ENCODE results near the gene NNT. TPM values are rescaled to one million over a fixed set of nuclear protein-coding genes. Genes with fewer than 3 reads are reported as not detected.
"Not testable (repeated sequence)": the region's sequence is repeated elsewhere in the genome, so short reads cannot be mapped to it uniquely, and the experiment has no call there.

NNT gene
- total RNA-seq, 1 experiment from 2014 or later = 39.0 TPM

DNA sequence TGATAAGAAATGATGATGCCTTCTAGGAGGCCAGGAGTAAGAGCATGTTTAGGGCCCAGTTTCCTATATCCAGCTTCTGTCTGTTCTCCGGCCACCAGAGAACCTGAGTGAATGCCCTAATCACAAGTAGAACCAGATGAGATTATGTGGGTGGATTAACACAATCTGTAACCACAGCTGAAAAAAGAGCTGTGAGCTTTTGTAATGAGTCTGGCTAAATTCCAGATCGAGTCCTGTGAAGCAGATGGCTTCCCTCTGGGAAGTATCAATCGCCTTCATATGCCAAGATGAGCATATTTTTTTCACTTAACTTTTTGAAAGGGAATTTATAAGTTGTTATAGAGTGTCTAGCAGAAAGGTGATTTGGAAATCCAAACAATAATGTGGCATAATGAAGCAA is 99.8 kb downstream of the NNT start:
- Histone ChIP-seq H3K9me3 (no peaks in the 10 kb centered on the region), H3K36me3 (peaks cover 42% of the 10 kb centered on the region), H3K27me3 (no peaks in the 10 kb centered on the region), H3K4me3 (no peak overlapping the region)
- DNase-seq = no peak

DNA sequence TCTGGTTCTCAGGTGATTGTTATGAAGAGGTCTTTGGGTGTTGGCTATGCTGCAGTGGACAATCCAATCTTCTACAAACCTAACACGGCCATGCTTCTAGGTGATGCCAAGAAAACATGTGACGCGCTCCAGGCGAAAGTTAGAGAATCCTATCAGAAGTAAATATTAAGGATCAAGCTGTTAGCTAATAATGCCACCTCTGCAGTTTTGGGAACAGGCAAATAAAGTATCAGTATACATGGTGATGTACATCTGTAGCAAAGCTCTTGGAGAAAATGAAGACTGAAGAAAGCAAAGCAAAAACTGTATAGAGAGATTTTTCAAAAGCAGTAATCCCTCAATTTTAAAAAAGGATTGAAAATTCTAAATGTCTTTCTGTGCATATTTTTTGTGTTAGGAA is 101.3 kb downstream of the NNT start:
- DNase-seq = no peak
- Histone ChIP-seq H3K36me3 (peaks cover 45% of the 10 kb centered on the region), H3K27me3 (no peaks in the 10 kb centered on the region)

DNA sequence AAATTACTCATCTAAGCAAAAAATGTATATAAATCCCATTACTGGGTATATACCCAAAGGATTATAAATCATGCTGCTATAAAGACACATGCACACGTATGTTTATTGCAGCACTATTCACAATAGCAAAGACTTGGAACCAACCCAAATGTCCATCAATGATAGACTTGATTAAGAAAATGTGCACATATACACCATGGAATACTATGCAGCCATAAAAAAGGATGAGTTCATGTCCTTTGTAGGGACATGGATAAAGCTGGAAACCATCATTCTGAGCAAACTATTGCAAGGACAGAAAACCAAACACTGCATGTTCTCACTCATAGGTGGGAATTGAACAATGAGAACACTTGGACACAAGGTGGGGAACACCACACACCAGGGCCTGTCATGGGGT is 103.6 kb downstream of the NNT start:
- not testable (repeated sequence) for H3K9me3 ChIP-seq, H3K27me3 ChIP-seq, DNase-seq, H3K4me3 ChIP-seq
- peaks cover 40% of the 10 kb centered on the region for H3K36me3 ChIP-seq

More for the DNA sequence above, 101.3 kb downstream of the NNT start:
- Histone ChIP-seq H3K9me3 (no peaks in the 10 kb centered on the region), H3K4me3 (no peak overlapping the region)

DNA sequence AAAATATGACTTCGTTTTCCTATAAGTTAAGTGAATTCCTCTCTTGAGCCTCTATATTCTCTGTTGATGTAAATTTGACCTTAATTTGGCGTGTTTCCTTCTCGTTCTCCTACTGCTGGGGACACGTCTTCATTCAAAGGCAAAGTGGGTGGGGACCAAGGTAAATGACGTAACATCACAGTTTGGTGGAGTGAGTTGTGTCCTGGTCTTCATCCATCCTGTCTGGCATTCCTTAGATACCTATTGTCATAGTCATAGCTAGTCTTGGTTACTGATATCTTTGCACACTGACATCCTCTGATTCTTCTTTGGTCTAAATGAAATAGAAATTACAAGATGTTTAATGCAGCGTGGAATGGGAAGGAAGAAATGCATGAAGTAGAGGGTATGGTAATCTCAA is 108.5 kb downstream of the NNT start:
- no peak for DNase-seq

DNA sequence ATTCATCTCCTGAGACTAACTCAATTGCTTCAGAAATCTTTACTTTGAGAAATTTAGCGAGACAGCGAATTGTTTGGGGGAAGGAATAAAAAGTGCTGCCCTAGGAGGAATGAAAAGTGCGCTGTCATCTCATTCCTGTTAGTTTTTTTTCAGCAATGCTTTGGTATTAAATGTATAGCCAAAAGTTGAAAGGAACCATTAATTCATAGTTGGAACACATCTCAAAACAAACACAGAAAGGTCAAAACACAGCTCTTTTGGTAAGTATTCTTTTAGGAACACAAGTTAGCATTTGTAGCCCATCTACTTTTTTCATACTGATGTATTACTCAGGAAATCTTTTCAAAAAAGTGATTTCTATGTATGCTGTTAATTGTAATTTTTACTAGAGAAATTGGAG is 109.1 kb downstream of the NNT start:
- DNase-seq = no peak
- Histone ChIP-seq H3K9me3 (no peaks in the 10 kb centered on the region; the same call in 1 of the 2 replicates), H3K36me3 (peaks cover 6% of the 10 kb centered on the region; the same call in 1 of the 2 replicates), H3K4me3 (no peak overlapping the region), H3K27me3 (no peaks in the 10 kb centered on the region)

More for the DNA sequence above, 108.5 kb downstream of the NNT start:
- Histone ChIP-seq H3K27me3 (no peaks in the 10 kb centered on the region), H3K36me3 (peaks cover 8% of the 10 kb centered on the region), H3K9me3 (no peaks in the 10 kb centered on the region), H3K4me3 (no peak overlapping the region)

DNA sequence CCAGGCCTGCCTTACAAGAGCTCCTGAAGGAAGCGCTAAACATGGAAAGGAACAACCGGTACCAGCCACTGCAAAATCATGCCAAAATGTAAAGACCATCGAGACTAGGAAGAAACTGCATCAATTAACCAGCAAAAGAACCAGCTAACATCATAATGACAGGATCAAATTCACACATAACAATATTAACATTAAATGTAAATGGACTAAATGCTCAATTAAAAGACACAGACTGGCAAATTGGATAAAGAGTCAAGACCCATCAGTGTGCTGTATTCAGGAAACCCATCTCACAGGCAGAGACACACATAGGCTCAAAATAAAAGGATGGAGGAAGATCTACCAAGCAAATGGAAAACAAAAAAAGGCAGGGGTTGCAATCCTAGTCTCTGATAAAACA is 116.8 kb downstream of the NNT start:
- not testable (repeated sequence) for H3K36me3 ChIP-seq, DNase-seq, H3K4me3 ChIP-seq, H3K27me3 ChIP-seq
- H3K9me3 ChIP-seq = peaks cover 10% of the 10 kb centered on the region

DNA sequence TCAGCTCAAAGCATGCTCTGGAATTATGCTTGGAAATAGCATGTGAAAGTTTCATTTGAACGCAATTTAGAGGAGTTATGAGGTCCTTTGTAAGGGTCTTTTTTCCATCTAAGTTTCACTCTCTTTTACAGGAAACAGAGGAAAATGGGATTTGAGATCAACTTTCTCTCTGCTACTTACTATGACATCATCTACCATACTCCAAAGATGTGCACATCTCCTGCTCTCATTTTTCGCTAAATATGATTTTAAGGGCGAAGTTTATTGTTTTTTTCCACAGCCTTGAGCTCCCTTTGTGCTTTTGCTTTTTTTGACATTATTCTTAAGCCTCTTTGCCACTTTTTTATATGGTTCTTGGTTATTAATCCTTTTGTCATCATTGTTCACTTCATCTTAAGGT is 125.6 kb downstream of the NNT start:
- no peaks in the 10 kb centered on the region for H3K36me3 ChIP-seq
- H3K4me3 ChIP-seq = no peak overlapping the region
- H3K27me3 ChIP-seq = no peaks in the 10 kb centered on the region
- H3K9me3 ChIP-seq = no peaks in the 10 kb centered on the region; the same call in 1 of the 2 replicates
- no peak for DNase-seq

DNA sequence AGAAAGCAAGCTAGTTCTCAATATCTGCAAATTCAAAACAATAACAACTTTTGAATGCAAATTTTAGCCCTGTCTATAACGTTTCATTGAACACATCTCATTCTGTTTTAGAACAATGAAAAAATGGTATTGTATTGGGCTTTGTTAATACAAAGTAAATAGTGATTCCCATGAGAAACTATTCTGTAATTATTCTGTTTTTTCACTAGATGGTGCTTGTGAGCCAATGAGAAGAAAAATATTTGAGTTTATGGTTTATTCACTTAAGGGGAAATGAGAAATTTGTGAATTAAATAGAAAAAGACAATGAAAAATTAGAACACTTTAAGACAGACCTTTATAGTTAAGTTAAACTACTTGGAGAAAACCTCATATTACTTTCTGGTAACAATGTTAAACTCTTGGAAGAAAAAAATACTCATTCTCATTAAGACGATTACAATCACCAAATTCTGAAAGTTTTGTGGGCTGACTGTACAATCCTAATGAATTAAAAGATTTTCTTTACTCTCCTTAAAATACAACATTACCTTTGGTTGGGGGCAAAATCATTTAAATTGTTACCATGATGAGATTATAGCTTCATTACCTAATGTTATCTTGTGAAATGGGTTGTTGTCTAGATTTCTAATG is 127.0 kb downstream of the NNT start:
- DNase-seq = no peak
- H3K36me3 ChIP-seq = no peaks in the 10 kb centered on the region
- H3K4me3 ChIP-seq = no peak overlapping the region
- H3K9me3 ChIP-seq = no peaks in the 10 kb centered on the region; the same call in 1 of the 2 replicates
- H3K27me3 ChIP-seq = no peaks in the 10 kb centered on the region

DNA sequence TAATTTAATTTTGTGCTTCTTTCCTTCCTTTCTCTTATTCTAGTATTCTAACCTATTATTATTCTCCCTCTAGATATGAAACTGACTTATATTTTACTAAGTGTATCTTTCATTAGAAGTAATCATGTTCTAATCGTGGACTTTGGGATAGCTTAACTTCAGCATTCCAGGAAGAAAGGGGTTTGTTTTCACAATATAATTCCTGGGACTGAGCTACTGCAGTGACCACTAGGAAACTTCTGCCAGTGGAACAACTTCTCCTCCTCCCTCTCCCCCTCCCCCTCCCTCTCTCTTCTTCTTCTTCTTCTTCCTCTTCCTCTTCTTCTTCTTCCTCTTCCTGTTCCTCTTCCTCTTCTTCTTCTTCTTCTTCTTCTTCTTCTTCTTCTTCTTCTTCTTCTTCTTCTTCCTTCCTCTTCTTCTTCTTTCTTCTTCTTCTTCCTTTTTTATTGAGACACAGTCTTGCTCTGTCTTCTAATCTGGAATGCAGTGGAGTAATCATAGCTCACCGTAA is 127.9 kb downstream of the NNT start:
- H3K36me3 ChIP-seq = no peaks in the 10 kb centered on the region
- no peak for DNase-seq
- no peaks in the 10 kb centered on the region; the same call in 1 of the 2 replicates for H3K9me3 ChIP-seq
- H3K4me3 ChIP-seq = no peak overlapping the region
- H3K27me3 ChIP-seq = no peaks in the 10 kb centered on the region

DNA sequence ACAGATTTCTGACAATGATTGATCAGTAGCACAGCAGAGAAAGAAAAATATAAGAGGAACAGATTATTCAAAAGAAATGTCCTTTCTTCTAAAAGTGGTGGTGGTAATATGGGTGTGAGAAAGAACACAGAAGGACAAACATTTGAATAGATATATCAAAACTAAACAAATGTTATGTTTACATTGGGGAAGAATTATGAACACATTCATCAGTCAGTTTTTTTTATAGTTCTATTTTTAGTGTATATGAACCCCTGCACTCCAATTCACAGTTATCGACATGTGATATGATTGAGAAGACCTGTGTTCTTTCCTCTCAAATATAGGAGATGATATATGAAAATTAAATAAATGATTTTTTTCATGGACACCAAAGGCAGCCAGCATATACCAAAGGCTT is 128.6 kb downstream of the NNT start:
- Histone ChIP-seq H3K36me3 (no peaks in the 10 kb centered on the region), H3K27me3 (no peaks in the 10 kb centered on the region), H3K9me3 (no peaks in the 10 kb centered on the region; the same call in 1 of the 2 replicates), H3K4me3 (no peak overlapping the region)
- no peak for DNase-seq

DNA sequence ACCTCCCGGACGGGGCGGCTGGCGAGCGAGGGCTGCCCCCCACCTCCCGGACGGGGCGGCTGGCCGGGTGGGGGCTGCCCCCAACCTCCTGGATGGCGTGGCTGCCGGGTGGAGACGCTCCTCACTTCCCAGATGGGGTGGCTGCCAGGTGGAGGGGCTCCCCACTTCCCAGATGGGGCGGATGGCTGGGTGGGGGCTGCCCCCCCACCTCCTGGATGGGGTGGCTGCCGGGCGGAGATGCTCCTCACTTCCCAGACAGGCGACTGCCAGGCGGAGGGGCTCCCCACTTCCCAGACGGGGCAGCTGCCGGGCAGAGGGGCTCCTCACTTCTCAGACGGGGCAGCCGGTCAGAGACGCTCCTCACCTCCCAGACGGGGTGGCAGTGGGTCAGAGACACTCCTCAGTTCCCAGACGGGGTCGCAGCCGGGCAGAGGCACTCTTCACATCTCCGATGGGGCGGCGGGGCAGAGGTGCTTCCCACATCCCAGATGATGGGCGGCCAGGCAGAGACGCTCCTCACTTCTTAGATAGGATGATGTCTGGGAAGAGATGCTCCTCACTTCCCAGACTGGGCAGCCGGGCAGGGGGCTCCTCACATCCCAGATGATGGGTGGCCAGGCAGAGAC is 143.1 kb downstream of the NNT start:
- not testable (repeated sequence) for H3K4me3 ChIP-seq, H3K27me3 ChIP-seq, H3K36me3 ChIP-seq, DNase-seq, H3K9me3 ChIP-seq

DNA sequence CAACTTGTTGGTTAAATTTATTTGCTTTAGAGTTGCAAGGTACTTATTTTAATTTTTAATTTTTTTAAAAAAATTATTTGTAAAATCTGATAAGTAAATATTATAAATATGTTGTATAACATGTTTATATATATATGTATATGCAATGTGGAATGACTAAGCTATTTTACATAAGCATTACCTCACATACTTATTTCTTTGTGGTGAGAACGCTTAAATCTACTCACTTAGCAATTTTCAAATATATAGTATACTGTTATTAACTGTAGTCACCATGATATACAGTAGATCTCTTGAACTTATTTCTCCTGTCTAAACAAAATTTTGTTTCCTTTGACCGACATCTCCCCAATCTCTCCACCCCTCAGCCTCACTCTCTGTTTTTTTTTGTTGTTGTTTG is 147.8 kb downstream of the NNT start:
- DNase-seq = no peak
- Histone ChIP-seq H3K27me3 (no peaks in the 10 kb centered on the region), H3K36me3 (no peaks in the 10 kb centered on the region), H3K9me3 (peaks cover 6% of the 10 kb centered on the region), H3K4me3 (no peak overlapping the region)

DNA sequence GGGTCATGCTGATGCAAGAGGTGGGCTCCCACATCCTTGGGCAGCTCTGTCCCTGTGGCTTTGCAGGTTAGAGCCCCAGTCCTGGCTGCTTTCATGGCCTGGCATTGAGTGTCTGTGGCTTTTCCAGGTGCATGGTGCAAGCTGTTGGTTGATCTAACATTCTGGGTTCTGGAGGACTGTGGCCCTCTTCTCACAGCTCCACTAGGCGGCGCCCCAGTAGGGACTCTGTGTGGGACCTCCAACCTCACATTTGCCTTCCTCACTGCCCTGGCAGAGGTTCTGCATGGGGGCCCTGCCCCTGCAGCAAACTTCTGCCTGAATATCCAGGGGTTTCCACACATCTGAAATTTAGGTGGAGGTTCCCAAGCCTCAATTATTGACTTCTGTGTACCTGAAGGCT is 150.1 kb downstream of the NNT start:
- no peak for DNase-seq
- no peak overlapping the region for H3K4me3 ChIP-seq
- peaks cover 2% of the 10 kb centered on the region for H3K9me3 ChIP-seq
- no peaks in the 10 kb centered on the region for H3K27me3 ChIP-seq
- H3K36me3 ChIP-seq = no peaks in the 10 kb centered on the region

Other genes with a start within 250 kb of the NNT start
- 0.12 and 2.1 TPM in 2 replicates for gene CCL28, start 190.8 kb upstream of the NNT start, total RNA-seq (2014; rRNA removed; shearing (Covaris generic); ENCODE audit: low replicate concordance)
- gene TMEM267, start 119.3 kb upstream of the NNT start, total RNA-seq (2014; rRNA removed; shearing (Covaris generic); ENCODE audit: low replicate concordance) = 7.8 and 8.9 TPM in 2 replicates
- 12.4 and 19.1 TPM in 2 replicates for gene C5orf34, start 88.0 kb upstream of the NNT start, total RNA-seq (2014; rRNA removed; shearing (Covaris generic); ENCODE audit: low replicate concordance)
- gene PAIP1, start 46.1 kb upstream of the NNT start, total RNA-seq (2014; rRNA removed; shearing (Covaris generic); ENCODE audit: low replicate concordance) = 175 and 176 TPM in 2 replicates

Data from MG63 (cell line).